Ovary (tissue), 10 donors: ENCODE data around the gene SIRT6. TPM values are rescaled to one million over a fixed set of nuclear protein-coding genes. Genes with fewer than 3 reads are reported as not detected.
"Not testable (repeated sequence)": the region's sequence is repeated elsewhere in the genome, so short reads cannot be mapped to it uniquely, and the experiment has no call there.

Experiments used
- DNase-seq, 5 donors: peaks; one replicate each; pipeline ENCODE4 v3.0.0-alpha.2; 2019 to 2020
- H3K27ac ChIP-seq, 2 donors: fragments of 200-600 bp; one replicate each; pipeline versions ENCODE4 v1.5.1 to v1.8.0; 2019 to 2022
- H3K27me3 ChIP-seq: fragments of 200-600 bp; one replicate; pipeline ENCODE4 v1.8.0; 2022
- H3K36me3 ChIP-seq: fragments of 200-600 bp; sonication (generic); one replicate; pipeline ENCODE4 v1.5.1; 2019
- H3K4me1 ChIP-seq: one replicate; pipeline ENCODE4 v1.8.1; 2013; ENCODE audit warnings: mild to moderate bottlenecking, moderate library complexity; ENCODE audit not compliant: insufficient read depth
- H3K4me3 ChIP-seq: fragments of 200-600 bp; sonication (generic); one replicate; pipeline ENCODE4 v1.5.1; 2017
- H3K9me3 ChIP-seq, 2 donors: fragments of 200-600 bp in 1 of 2; sonication (generic) in 1 of 2; one replicate each; pipeline versions ENCODE4 v1.5.1 to v1.8.1; 2013 to 2019; ENCODE audit warnings: mild to moderate bottlenecking in 1 of 2, moderate library complexity in 1 of 2
- EP300 ChIP-seq: sonication (generic); formaldehyde crosslinking; IDR thresholded peaks from one replicate; pipeline ENCODE4 v1.6.1; 2017; ENCODE audit warnings: antibody characterized with exemption
- POLR2A ChIP-seq: fragments of 450-650 bp; IDR thresholded peaks from one replicate; pipeline ENCODE4 v1.6.1; 2017; ENCODE audit warnings: antibody characterized with exemption, mild to moderate bottlenecking, moderate library complexity
- WGBS, 3 donors: extraction: QIAGEN DNeasy Blood & Tissue Kit in 1 of 3; methylation state at CpG; one replicate each; pipeline versions ENCODE4 v1.1.5 to v1.1.7; 2013 to 2017; 5-methylcytosine and 5-hydroxymethylcytosine counted together
- intact Hi-C, 4 donors: fragments of 100-400 bp; cut with DNase I; formaldehyde crosslinking; loops; one replicate each; pipeline versions ENCODE4 v1.11.0 to v1.15.1; 2022 to 2023
- long read RNA-seq, 3 donors: library from polyadenylated mRNA in 2 of 3; unstranded in 2 of 3; transcript quantifications; one replicate each; pipeline ENCODE4 v2.0.0 and lab custom pipeline, GENCODE V29; 2021 to 2026
- polyA plus RNA-seq, 2 donors: library from polyadenylated mRNA; stranded (reverse); fragments of 200-250 nt in 1 of 2; fragments of 350-450 nt in 1 of 2; fragmentation: Illumina TruSeq in 1 of 2; extraction: RNeasy Lipid Tissue Mini Kit (QIAGEN cat#74804) in 1 of 2; gene quantifications; one replicate each; pipeline ENCODE4 v1.2.3, GENCODE V29; 2013 to 2014
- total RNA-seq, 7 donors: library from RNA; depleted of rRNA in 2 of 7; stranded (reverse); fragments of >200 nt in 2 of 7; fragmentation: NEBNext Ultra II Directional in 3 of 7; extraction: Animal tissue kit (Norgen Biotek cat#: 25700) in 3 of 7; gene quantifications; one replicate each; pipeline versions ENCODE4 v1.1.0 to v1.2.4, GENCODE V29; 2016 to 2023
- TF ChIP-seq, protein P1 (sequence below), 3 donors: fragments of 450-650 bp in 2 of 3; fragments of 200-600 bp in 1 of 3; IDR thresholded peaks; one replicate each; pipeline versions ENCODE4 v1.5.1 to v1.8.0; 2016 to 2022; ENCODE audit warnings: antibody characterized with exemption in 3 of 3, mild to moderate bottlenecking in 1 of 3
- donor health status: DM: no; HTN: no; CAD: no; lungs with moderate emphysema.
- donor health status: DM: no; HTN: no; CAD: no.
- donor health status: Bipolar disorder and iron deficiency.
- donor health status: DM: yes; HTN: yes; CAD: no.
- donor health status: DM: no; HTN: no; CAD: no.
- donor health status: DM: yes; HTN: yes; CAD: no.

The SIRT6 gene
- total RNA-seq (10 to 100 TPM; 11.1 to 19.9 (median 16.5) TPM), polyA plus RNA-seq (10 to 100 TPM in 1 of 2 donors, under 1 TPM in 1; 0.32 to 16.9 TPM)
- long read RNA-seq, donor 1, transcript SIRT6-212 (7 exons, 1,473 nt): minor isoform, 6 of 57 reads
- long read RNA-seq, donor 1, transcript SIRT6-202 (8 exons, 1,641 nt): major isoform, 26 of 57 reads
- long read RNA-seq, donor 1, partial matches to known transcripts: 3 of 57 reads
- long read RNA-seq, donor 1, other reads (novel, unspliced or antisense): 19 of 57 reads
- long read RNA-seq, donor 2, partial matches to known transcripts: 0 of 2 reads
- long read RNA-seq, donor 2, other reads (novel, unspliced or antisense): 0 of 2 reads
- long read RNA-seq, donor 3, partial matches to known transcripts: 0 of 8 reads
- long read RNA-seq, donor 3, other reads (novel, unspliced or antisense): 3 of 8 reads

DNA sequence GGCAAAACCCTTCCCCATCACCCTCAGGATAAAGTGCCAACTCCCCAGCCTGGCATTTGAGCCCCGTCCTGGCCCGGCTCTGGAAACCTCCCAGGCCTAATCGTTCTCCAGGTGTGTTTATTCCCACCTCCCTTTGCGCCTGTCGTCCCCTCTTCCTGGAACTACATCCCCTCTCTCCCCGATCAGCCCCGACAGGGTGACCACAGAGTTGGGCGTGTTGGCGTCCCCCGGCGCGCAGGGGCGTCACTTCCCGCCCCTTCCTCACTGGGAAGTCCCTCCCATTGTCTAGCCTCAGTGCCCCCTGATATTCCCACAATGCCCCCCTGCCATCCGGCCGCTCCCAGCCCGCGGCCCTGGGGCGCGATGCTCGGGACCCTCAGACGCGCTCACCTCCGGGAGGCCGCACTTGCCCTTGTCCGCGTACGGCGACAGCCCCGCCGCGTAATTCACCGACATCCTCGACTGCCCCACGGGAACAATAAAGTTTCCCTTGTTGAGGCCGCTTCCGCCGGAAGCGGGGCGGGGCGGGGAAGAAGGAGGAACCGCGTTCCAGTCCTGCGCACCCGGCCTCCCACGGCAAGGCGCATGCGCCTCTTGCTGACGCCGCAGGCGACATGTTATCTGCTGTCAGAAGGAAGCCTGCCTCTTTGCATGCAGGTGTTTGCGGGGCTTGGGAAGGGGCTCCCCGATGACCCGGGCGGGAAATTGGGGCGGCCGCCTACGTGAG is at the start of gene SIRT6, which contains the start of gene ANKRD24:
Gene SIRT6, minus strand, starts transcription at position 480 of the 727 bp plus-strand sequence. Its CDS starts 24 bp downstream, at position 456.
Gene ANKRD24, plus strand, starts transcription at position 606 of the 727 bp plus-strand sequence. CDS start 3,737 bp downstream, outside the sequence.
- intact Hi-C loops: no loop called here
- H3K4me1 ChIP-seq: peaks cover 9% of the 10 kb centered on the region
- 0 to 1% (median 1%) methylated on average over 54 to 58 of the region's 58 CpGs for WGBS, 3 donors
- H3K4me3 ChIP-seq: peak within 1 kb of the TSS; percentile 54
- TF ChIP-seq, protein P1, sequence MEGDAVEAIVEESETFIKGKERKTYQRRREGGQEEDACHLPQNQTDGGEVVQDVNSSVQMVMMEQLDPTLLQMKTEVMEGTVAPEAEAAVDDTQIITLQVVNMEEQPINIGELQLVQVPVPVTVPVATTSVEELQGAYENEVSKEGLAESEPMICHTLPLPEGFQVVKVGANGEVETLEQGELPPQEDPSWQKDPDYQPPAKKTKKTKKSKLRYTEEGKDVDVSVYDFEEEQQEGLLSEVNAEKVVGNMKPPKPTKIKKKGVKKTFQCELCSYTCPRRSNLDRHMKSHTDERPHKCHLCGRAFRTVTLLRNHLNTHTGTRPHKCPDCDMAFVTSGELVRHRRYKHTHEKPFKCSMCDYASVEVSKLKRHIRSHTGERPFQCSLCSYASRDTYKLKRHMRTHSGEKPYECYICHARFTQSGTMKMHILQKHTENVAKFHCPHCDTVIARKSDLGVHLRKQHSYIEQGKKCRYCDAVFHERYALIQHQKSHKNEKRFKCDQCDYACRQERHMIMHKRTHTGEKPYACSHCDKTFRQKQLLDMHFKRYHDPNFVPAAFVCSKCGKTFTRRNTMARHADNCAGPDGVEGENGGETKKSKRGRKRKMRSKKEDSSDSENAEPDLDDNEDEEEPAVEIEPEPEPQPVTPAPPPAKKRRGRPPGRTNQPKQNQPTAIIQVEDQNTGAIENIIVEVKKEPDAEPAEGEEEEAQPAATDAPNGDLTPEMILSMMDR (IDR thresholded peaks at IDR 0.05): no peak
- TF ChIP-seq EP300: no peak
- TF ChIP-seq POLR2A: no peak
- H3K27me3 ChIP-seq: no peaks in the 10 kb centered on the region
- H3K36me3 ChIP-seq: no peaks in the 10 kb centered on the region
- peak; percentile 94 to 96 (median 94) for DNase-seq
- H3K9me3 ChIP-seq: no peaks in the 10 kb centered on the region
- H3K27ac ChIP-seq: peak within 1 kb of the TSS in 1 of 2 donors; percentile 50

DNA sequence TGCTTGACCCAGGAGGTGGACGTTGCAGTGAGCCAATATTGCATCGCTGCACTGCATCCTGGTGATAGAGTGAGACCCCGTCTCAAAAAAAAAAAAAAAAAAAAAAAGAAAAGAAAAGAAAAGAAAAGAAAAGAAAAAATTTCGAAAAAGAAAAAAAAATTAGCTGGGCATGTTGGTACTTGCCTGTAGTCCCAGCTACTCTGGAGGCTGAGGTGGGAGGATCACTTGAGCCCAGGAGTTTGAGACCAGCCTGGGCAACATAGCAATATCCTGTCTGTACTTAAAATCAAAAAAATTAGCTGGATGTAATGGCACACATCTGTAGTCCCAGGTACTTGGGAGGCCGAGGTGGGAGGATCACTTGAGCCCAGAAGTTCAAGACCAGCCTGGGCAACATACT is 49.8 kb upstream of the SIRT6 start:
- 45 to 64% (median 64%) methylated on average over 5 of the region's 5 CpGs for WGBS, 3 donors
- H3K27me3 ChIP-seq, H3K9me3 ChIP-seq, H3K27ac ChIP-seq, intact Hi-C loops, H3K36me3 ChIP-seq, H3K4me3 ChIP-seq, H3K4me1 ChIP-seq, DNase-seq: not testable (repeated sequence)

DNA sequence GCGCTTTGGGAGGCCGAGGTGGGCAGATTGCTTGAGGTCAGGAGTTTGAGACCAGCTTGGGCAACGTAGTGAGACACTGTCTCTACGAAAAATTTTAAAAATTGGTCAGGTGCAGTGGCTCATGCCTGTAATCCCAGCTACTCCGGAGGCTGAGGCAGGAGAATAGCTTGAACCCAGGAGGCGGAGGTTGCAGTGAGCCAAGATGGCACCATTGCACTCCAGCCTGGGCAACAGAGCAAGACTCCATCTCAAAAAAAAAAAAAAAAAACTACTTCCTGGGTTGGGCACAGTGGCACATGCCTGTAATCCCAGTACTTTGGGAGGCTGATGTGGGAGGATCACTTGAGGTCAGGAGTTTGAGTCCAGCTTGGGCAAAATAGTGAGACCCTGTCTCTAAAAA is 49.2 kb upstream of the SIRT6 start:
- H3K27ac ChIP-seq, H3K36me3 ChIP-seq, H3K27me3 ChIP-seq, H3K4me1 ChIP-seq, DNase-seq, intact Hi-C loops, H3K4me3 ChIP-seq, H3K9me3 ChIP-seq: not testable (repeated sequence)
- WGBS, 3 donors: 82 to 89% (median 87%) methylated on average over 6 of the region's 6 CpGs

DNA sequence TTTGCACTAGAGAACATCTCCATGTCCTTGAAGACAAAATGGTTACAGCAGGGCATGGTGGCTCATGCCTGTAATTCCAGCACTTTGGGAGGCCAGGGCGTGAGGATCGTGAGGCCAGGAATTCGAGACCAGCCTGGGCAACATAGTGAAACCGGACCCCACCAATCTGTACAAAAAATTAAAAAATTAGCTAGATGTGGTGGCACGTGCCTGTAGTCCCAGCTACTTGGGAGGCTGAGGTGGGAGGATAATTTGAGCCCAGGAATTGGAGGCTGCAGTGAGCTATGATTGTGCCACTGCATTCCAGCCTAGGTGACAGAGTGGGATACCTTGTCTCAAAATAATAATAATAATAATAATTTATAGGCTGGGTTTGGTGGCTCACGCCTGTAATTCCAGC is 47.9 kb upstream of the SIRT6 start:
- H3K27ac ChIP-seq, H3K9me3 ChIP-seq, intact Hi-C loops, H3K27me3 ChIP-seq, DNase-seq, H3K4me3 ChIP-seq, H3K36me3 ChIP-seq, H3K4me1 ChIP-seq: not testable (repeated sequence)
- WGBS, 3 donors: 79 to 86% (median 86%) methylated on average over 6 of the region's 6 CpGs

DNA sequence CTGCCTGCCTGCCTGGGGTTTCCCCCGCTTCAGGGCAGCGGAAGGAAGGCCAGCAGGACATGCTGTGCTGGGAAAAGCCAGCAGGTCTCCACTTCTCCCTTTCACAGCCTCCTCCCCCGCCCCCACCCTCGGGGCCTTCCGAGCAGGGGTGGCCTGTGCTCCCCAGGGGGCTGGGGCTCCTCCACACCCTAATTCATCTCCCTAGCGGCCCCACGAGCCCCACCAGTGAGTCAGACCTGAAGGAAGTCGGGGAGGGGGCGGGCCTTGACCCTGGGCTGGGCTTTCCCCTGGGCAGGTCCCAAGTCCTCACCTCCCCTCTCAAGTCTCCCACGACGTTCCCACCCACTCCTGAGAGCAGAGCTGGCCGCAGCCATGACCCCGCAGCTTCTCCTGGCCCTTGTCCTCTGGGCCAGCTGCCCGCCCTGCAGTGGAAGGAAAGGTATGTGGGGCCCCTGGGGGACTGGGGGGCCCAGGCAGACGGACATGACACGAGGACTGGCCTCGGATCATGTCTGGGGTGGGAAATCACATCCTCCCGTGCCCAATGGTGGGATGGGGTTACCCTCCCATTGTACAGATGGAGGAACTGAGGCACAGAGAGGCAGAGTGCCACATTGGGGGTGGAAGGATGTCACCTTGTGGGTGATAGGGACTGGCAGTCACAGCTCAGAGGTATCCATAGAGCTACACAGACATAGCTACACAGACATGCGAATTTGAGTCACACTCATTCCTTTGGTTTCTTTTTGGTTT is 47.0 kb upstream of the SIRT6 start, which contains the start of gene EBI3:
Gene EBI3, plus strand, starts transcription at position 345 of the 753 bp plus-strand sequence. Its CDS starts 28 bp downstream, at position 373.
- Histone ChIP-seq H3K27ac (no peak within 1 kb of the TSS), H3K27me3 (no peaks in the 10 kb centered on the region), H3K4me3 (no peak within 1 kb of the TSS), H3K4me1 (no peaks in the 10 kb centered on the region), H3K9me3 (no peaks in the 10 kb centered on the region), H3K36me3 (no peaks in the 10 kb centered on the region)
- intact Hi-C loops: no loop called here
- TF ChIP-seq POLR2A (no peak), EP300 (no peak)
- TF ChIP-seq, protein P1 (IDR thresholded peaks at IDR 0.05): no peak
- WGBS, 3 donors: 6 to 9% (median 8%) methylated on average over 18 to 19 of the region's 19 CpGs
- no peak for DNase-seq
